ENCODE data around the gene RANBP9.
A peak's percentile ranks its signal among the peaks of the same experiment; 100 is the strongest.

RANBP9 gene

DNA sequence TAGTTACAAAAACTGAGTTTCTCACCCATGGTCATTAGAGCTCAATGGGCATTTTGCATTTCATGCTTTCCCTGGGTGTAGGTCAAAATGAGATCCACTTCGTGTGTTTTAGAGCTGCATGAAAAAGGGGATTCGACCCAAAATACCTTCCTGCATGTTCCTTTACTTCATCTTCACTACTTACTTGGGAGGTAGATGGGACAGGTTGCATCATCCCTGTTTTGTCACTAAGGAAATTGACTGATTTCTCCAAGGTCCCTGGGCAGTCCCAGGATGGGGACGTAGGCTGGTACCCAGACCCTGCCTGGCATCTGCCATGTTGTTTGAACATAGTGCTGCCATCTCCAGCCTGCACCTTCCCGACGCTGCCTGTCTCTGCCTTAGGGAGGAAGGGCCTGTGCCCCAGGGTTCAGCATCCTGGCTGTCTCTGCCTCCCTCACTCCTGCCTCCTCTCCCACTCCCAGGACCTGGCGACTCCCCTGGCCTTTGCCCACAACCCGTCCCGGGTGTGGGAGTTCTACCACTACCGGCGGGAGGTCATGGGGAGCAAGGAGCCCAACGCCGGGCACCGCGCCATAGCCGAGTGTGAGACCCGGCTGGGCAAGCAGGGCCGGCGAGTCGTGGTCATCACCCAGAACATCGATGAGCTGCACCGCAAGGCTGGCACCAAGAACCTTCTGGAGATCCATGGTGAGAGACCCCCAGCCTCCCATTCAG is 120.3 kb downstream of the RANBP9 start:
- DNase-seq, result no peak

DNA sequence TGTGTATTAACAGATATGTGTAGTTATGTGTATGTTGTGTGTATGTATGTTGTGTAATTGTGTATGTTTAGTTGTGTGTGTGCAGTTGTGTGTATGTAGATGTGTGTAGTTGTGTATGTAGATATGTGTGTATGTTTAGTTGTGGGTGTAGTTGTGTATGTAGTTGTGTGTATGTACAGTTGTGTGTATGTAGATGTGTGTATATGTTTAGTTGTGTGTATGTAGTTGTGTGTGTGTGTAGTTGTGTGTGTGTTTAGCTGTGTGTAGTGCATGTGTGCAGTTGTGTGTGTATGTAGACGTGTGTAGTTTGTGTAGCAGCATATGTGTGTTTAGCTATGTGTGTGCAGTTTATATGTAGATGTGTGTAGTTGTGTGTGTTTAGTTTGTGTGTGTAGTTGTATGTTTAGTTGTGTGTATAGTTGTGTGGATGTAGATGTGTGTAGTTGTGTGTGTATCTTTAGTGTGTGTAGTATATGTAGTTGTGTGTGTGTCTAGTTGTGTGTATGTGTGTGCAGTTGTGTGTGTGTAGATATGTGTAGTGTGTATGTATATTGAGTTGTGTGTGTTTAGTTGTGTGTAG is 121.0 kb downstream of the RANBP9 start:
- no peak for DNase-seq

DNA sequence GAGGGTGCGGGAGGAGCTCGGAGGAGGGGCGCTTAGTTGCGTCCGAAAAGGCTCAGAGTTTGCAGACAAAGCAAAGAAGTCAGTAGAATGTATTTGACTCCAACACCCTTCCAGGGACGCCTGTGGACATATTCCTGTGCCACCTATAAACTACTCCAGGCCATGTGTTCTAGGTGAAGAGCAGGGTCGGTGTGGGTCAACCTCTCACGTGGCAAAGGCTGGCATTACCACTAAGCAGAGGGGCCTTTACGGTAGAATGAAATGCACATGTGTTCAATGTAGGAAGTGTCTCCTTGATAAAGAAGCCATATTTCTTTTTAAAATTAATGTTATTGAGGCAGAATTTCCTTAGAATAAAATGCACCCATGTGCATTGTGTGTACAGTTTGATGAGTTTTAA is 121.8 kb downstream of the RANBP9 start:
- peak; percentile 47 for DNase-seq

DNA sequence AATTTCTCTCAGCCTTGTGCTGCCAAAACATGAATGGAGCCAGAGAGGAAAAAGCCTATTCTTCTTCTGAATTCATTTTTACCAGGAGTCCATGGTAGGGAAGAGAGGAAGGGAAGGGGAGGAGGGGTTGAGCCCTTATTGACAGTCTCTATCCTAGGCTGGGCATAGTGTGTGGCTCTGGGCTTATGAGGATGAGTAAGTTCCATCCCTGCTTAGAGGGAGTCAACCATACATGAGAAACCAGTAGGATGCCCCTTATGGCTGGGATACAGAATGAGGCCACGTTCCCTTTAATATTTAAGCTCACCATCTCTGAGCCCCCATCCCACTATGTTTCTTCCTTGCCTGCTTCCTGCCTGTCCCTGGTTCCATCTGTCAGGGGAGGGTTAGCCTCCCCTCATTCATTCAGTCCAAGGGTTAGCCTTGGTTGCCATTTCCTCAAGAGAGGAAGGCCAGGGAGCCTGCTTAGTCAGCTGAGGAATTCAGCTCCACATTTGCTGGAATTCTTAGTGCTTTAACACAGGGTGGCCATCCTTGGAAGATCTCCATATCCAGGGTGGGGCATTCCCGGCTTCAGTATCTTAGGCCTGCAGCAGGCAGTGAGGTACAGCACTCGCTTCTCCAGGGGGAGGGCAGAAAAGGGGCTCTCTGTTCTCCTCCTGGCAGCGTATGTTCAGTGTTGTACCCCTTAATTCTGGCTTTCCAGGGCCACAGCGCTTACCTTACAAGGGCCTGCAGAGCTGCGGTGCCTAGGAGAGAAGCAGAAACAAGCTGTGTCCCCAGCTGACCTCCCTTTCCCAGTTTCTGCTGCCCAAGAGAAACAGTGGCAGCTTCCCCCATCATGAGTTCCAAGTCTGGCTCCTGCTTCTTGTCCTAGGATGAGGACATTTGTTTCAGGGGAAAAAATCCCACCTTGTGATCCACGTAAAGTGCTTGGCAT is 124.8 kb downstream of the RANBP9 start:
- DNase-seq, result no peak

DNA sequence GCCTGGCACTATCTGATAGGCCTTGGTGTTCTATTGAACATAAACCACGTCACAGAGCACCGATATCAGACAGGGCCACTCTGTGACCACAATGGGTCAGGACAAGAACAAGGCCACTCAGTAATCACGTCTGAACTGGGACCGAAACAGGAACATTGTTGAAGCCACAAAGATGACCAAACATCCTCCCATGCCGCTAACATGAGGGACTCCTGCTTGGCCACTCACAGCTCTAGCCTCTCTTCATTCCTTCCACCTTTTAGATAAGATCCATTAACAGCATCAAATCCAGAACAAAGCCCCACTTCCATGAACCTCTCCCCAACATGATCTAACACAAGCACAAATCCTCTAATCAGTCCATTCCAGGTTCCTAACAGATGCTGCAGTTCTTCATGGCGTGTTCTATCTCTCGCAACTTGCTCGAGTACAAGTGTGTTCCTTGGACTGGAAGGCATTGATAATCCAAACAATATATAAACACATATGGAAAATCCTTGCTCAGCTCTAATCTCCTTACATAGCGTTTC is 129.9 kb downstream of the RANBP9 start:
- no peak for DNase-seq

DNA sequence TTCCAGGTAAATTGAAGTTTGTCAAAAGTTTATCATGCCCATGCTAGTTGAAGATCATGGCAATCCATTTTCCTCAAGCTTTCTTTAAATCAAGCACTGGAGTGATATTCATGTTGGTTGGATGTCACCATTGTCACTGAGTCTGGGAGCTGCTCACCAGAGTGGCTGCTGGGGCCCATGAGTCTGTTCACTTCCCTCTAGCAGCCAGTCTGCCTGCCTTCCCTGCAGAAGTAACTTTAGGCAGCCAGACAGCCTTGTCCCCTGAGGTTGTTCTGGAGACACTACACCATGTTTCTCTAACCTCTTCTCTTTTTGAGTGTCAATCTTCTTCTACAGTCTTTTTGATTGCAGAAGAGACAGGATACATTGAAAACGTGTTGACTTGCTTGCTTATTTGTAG is 131.7 kb downstream of the RANBP9 start:
- no peak for DNase-seq

DNA sequence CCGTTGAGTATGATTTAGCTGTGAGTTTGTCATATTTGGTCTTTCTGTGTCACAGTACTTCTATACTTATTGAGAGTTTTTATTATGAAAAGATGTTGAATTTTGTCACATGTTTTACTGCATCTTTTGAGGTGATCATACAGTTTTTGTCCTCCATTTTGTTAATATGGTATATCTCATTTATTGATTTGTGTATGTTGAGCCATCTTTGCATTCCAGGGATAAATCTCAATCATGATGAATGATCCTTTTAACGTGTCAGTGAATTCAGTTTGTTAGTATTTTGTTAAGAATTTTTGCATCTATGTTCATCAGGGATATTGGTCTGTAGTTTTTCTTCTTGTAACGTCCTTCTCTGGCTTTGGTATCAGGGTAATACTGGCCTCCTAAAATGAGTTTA is 133.7 kb downstream of the RANBP9 start:
- no peak for DNase-seq

DNA sequence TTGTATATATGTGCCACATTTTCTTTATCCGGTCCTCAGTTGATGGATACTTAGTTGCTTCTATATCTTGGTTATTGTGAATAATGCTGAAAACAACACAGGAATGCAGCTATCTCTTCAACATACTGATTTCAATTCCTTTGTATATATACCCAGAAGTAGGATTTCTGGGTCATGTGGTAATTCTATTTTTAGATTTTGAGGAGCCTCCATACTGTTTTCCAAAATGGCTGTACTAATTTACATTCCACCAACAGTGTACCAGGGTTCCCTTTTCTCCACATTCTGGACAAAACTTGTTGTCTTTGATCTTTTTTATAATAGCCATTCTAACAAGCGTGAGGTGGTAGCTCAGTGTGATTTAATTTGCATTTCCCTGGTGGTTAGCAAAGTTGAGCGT is 135.6 kb downstream of the RANBP9 start:
- no peak for DNase-seq

DNA sequence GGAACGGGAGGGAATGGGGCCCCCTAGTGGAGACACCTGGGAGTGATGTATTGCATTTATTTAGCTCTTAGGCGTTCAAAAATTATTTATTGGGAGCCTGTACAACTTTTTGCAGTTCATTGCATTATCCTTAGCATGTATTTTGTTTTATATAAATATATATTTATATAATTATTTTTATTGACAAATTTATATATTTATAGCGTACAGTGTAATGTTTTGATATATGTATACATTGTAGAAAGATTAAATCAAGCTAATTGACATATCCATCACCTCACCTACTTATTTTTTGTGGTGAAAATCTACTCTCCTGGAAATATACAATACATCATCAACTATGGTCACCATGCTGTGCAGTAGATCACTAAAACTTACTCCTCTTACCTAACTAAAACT is 136.3 kb downstream of the RANBP9 start:
- DNase-seq, result no peak

DNA sequence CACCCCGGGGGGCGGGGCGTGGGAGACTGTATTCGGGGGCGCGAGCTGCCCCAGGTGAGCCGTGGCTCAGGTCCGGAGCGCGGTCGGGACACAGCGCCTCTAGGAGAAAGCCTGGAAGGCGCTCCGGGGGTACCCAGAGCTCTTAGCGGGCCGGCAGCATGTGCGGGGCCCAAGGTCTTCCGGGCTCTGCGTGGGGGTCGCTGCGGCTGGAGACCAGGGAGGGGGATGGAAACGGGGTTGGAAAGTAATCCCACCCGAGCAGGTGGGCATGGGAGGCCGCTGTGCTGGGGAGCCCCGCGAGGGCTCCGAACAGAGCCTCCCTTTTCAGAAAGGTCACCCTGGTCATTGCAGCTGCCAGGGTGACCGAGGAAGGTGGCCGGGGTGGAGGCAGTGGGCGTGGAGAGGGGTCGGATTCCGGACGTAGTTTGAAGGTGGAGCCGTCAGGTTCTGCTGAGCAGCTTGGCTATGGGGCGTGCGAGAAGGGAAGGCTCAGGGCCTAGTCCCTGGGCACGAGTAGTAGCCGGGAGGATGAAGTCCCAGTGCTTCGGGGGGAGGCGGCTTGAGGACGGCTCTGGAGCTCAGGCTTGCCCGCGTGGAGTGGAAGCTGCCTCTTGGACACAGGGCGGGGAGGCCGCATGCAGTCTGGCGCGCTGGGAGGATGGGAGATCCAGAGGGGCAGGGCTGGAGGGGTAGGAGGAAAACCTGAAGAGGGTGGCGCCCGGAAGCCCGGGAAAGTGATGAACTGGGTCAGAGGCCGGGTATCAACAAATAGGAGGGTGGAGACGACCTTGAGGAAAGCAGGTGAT is 136.9 kb downstream of the RANBP9 start, which contains the start of gene SIRT5:
SIRT5 (plus strand) TSS at position 31 of the 806 bp plus-strand sequence. CDS start 9,510 bp downstream, outside the sequence.
- DNase-seq, result peak; percentile 89

DNA sequence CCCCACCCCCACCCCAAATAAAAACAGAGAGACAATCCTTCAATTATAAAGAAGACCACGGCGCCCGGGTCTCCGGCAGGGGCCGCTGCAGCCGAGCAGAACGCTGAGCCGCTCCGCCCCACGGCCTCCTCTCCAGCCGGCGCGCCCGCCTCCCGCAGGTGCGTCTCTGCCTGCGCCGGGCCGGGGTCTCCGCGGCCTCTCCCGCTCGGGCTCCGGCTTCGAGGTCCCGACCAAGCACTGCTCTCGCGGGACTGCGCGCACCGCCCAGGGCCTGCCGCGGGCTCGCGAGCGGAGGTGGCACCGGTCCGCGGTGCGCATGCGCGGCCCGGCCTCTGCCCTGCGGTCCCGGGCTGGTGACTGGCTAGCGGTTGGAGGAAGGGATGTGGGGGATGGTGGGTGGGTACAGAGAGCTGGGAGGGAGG is 137.5 kb downstream of the RANBP9 start:
- DNase-seq, result peak; percentile 96

DNA sequence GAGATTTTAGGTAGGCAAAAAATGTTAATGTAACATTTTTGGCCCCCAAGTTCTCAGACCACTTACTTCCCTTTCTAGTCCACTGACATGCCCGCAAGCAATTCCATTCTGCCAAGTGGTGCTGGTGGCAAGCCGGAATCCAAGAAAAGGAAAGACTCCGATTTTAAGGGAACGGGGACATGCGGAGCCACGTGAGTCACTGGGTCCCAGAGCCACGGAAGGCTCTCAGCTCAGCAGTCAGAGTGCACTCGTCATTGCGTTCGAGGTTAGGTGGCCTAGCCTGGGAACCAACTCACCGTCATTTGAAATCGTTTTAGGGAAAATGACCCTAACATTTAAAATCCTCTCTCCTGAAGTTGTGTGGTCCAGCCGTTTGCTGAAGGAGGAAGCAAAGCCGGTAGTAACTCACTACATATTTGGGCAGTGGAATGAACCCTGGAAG is 137.9 kb downstream of the RANBP9 start:
- DNase-seq, result peak; percentile 59

DNA sequence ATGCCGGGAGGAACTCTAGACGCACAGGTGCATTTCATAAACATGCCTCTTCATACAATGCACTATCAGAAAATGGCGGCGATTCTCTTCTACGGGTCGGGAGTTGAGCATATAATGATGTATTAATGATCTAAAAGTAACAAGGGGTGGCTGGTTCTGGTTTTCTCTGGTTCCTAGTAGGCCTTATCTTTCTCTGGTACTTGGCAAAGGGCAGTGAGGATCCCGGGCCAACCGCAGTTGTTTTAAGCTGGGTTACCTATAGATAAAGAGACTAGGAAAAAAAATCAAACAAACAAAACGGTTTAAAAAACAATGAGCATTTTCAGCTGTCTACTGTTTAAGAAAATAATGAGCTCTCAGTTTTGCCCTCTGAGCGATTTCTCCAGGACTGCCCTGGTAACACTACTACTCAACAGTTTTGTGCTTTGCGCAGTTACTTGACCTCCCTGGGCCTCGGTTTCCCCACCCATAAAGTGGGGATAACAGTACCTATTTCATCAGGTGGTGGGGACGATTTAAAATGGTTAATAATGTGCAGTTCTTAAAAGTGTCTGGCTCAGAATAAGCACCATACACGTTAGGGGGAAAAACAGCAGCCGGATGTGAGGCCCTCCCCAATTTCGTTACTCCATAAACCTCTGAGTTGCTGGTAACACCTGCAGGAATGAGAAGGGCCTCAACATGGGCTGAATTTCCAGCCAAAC is 138.5 kb downstream of the RANBP9 start:
- no peak for DNase-seq

DNA sequence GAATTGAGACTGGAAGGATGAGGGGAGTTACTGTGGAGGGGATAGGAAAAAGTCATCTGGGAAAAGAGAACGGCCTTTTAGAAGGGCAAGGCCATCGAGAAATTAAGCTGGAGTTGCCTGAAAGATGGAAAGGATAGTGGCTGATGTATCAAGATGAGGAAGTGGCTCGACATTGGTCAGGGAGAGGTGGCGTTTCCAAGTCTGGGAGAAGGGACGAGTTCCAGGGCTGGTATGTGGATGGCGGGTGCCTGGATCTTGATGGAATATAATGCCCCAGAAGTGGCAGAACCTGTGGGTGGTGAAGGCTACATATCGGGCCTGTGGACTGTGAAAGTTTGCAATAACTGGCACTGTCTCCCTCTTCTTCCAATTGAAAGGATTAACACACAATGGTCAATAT is 139.4 kb downstream of the RANBP9 start:
- DNase-seq, result no peak
